VCaP (cell line): Measurements from ENCODE around the gene CBL.

Experiments used
- H3K27ac ChIP-seq: fragments of 450-650 bp; 2 replicates; pipeline ENCODE4 v1.5.1; 2017
- TF ChIP-seq, protein P1 (sequence below): fragments of 450-650 bp; conservative IDR thresholded peaks from 2 replicates; pipeline ENCODE4 v1.5.1; 2017; ENCODE audit warnings: mild to moderate bottlenecking, moderate library complexity

Gene CBL

GRCh38 chr11:119167933-119168332 is 38.2 kb upstream of the CBL start:
- TF ChIP-seq, protein P1, sequence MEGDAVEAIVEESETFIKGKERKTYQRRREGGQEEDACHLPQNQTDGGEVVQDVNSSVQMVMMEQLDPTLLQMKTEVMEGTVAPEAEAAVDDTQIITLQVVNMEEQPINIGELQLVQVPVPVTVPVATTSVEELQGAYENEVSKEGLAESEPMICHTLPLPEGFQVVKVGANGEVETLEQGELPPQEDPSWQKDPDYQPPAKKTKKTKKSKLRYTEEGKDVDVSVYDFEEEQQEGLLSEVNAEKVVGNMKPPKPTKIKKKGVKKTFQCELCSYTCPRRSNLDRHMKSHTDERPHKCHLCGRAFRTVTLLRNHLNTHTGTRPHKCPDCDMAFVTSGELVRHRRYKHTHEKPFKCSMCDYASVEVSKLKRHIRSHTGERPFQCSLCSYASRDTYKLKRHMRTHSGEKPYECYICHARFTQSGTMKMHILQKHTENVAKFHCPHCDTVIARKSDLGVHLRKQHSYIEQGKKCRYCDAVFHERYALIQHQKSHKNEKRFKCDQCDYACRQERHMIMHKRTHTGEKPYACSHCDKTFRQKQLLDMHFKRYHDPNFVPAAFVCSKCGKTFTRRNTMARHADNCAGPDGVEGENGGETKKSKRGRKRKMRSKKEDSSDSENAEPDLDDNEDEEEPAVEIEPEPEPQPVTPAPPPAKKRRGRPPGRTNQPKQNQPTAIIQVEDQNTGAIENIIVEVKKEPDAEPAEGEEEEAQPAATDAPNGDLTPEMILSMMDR: no peak
- peak overlapping the region; percentile 88; the same call in 1 of the 2 replicates for H3K27ac ChIP-seq

DNA sequence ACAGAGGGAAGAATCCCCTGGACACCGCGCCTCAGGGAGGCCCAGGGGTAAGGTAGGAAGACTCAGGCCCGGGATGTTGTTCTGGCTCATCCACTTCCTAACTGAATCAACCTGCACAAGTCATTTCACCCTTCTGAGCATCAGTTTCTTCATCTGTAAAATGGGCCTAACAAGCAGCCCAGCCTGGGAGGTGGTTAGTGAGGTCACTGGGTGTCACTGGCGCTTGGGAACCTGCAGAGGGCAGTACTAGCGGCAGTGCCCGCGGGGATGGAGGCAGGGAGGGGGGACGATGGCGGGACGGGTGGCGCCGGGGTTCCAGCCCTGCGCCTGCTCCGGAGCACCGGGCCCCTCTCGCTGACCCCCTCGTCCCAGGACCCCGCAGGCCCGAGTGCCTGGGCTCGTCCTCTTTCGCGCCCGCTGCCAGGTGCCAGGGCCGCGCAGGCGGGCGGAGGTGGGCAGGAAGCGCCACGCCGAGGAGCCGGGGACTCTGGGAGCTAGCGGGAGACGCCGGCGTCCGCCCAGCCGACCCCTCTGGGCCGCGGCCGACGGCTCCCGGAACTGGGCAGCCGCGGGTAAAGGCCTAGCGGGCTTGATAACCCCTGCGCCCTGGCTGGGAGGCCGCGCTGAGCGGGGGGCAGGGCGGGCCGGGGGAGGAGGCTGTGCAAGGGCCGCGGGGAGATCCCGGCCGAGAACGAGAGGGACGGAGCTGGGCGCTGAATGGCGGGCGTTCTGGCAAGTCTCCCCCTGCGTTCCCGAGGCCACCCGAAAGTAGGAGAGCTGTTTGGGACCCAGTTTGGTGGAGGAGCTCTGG is 37.5 kb upstream of the CBL start, which contains the start of gene NLRX1:
NLRX1 (plus strand) TSS at position 255 of the 811 bp plus-strand sequence. CDS start 2,679 bp downstream, outside the sequence.
- H3K27ac ChIP-seq: peak within 1 kb of the TSS; percentile 88
- TF ChIP-seq, protein P1: peak; percentile 97

DNA sequence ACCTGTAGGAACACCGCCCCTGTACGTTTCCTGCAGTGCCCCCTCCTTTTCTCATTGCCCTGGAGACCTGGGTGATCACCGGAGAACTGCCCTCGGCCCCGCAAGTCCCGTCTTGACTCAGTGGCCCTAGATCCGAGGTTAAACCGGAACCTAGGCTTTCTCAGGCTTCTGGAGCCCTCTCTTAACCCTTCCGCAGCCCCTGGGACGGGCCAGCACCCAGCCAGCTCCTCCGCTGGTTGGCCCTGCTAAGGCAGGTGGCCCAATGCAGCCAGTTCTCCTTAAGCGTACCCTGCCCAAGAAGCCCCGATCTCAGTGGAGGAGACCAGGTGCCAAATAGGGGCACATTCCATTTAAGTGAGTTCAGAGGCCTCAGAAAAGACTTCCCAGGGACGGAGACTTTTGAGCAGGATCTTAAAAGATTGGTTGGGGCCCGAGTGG is 36.8 kb upstream of the CBL start:
- peak overlapping the region; percentile 88 for H3K27ac ChIP-seq
- TF ChIP-seq, protein P1: no peak

GRCh38 chr11:119172513-119172912 is 33.6 kb upstream of the CBL start:
- TF ChIP-seq, protein P1: no peak

DNA sequence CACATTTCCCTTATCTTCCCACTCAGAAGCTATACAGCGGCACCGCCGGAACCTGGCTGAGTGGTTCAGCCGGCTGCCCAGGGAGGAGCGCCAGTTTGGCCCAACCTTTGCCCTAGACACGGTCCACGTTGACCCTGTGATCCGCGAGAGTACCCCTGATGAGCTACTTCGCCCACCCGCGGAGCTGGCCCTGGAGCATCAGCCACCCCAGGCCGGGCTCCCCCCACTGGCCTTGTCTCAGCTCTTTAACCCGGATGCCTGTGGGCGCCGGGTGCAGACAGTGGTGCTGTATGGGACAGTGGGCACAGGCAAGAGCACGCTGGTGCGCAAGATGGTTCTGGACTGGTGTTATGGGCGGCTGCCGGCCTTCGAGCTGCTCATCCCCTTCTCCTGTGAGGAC is 32.7 kb upstream of the CBL start:
- TF ChIP-seq, protein P1: no peak
- H3K27ac ChIP-seq: no peak overlapping the region

More at GRCh38 chr11:119172513-119172912, 33.6 kb upstream of the CBL start:
- H3K27ac ChIP-seq: no peak overlapping the region

DNA sequence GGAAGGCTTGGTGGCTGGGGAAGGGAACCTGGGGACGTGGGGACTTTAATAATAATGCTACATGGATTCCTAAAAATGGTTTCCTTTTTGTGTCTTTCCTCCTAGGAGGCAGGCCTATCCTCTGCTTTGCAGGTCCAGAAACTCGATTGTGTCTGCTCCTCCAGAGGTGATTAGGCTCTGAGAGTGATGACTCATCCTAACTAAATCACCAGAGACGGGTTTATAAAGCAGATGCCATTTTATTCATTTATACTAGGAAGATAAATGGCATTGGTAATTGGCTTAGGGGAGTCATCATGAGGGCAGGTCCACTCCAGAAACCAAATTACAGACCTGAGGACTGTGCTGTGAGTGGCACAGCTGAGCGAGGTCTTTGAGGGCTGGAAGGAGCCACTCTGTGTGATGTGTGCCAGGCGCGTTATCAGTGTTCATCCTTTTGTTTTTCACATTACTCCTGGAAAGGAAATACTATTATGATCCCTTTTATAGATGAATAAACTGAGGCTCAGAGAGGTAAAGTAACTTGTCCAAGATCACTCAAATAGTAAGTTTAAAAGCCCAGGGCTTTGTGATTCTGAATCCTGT is 30.6 kb upstream of the CBL start:
- TF ChIP-seq, protein P1: no peak
- no peak overlapping the region for H3K27ac ChIP-seq

DNA sequence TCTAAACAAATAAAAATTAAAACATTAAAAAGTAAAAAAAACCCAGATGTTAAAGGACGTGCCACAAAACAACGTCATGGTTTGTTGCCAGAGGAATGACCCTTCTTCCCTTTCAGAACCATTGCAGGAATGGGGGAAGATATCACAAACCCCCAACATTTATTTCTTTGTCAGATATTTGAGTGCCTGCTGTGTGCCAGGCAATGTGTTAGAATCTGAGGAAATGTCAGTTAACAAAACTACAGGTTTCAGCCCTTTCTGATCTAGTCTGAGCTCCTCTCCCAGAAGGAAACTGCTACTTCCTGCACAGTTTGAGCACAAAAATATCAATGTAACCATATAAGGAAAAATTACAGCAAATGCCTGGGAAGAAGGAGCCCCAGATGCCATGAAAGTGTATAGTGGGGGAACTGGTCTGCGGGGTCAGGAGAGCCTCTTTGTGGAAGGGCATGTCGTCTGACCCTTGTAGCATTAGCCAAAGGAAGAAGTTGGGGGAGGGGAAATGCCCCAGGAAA is 27.9 kb upstream of the CBL start:
- no peak overlapping the region for H3K27ac ChIP-seq
- TF ChIP-seq, protein P1: no peak
